T47D (cell line): Measurements from ENCODE around the gene LTB4R2.

ENCODE experiments used
- DNase-seq, 2 experiments: peaks; one replicate each; pipeline versions ENCODE4 v3.0.0 to v3.0.0-alpha.2; 2011 to 2012; ENCODE audit warnings: low read depth in 1 of 2, low spot score in 1 of 2
- JUND ChIP-seq: IDR thresholded peaks from 2 replicates; pipeline ENCODE4 v1.6.1; 2012; ENCODE audit warnings: low read depth
- in situ Hi-C: cut with HindIII; loops from 2 replicates; pipeline ENCODE4 v1.10.0; 2016; ENCODE audit warnings: low sequenced_read_pairs, low pct_unique_long_range_greater_than_20kb

Gene LTB4R2

DNA sequence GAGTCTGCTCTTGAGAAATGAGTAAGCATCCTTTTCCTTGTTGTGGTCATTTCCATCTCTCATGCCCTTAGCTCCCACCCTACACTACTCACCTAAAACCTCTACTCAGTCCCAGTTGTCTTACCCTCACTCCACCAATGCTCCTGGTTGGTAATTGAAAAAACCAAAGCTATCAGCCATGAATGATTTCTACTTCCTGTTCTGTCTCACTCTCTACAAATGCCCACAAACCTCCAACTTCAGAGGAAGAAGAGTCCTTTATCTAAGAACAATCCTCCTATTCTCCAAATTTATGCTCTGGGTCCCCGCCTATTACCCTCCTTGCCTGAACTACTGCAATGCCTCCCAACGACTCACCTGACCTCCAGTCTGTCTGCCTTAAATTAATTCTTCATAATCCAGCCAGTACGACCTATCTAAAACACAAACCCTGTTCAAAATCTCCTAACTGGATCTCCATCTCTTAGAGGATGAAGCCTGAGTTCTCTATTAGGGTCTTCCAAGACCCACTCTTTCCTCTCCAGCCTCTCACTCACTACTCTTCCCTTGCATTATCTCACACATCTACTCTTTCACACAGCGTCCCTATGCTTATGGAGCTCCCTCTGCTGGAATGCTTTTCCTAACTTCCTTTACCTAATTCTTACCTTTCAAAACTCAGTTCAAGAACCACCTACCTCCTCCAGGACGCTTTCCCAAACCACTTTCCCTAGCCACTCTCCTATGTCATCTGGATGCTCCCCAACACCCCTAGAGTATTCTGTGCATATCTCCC, 12.6 kb upstream of the LTB4R2 start:
- DNase-seq: peak in 1 of 2 experiments; percentile 73
- TF ChIP-seq JUND: no peak
- in situ Hi-C loops: no loop called here

- no peak for TF ChIP-seq JUND
- DNase-seq: peak in 1 of 2 experiments; percentile 28
Observed at GRCh38 chr14:24298892-24299254, 11.1 kb upstream of the LTB4R2 start.

GRCh38 chr14:24299255-24300191, 10.4 kb upstream of the LTB4R2 start, which contains the start of the genes DHRS1 and NOP9:
Gene DHRS1 (minus strand): TSS chr14:24299780. CDS start chr14:24299106, 674 bp downstream.
Gene NOP9 (plus strand): TSS chr14:24299850. CDS start chr14:24299955, 105 bp downstream.
- in situ Hi-C loops: no loop called here
- DNase-seq: peak; percentile 76 to 91
- TF ChIP-seq JUND: no peak

More at GRCh38 chr14:24298892-24299254, 11.1 kb upstream of the LTB4R2 start:
- in situ Hi-C loops: no loop called here

- DNase-seq: no peak
- in situ Hi-C loops: no loop called here
- TF ChIP-seq JUND: no peak
Observed at GRCh38 chr14:24300326-24300980, 9.5 kb upstream of the LTB4R2 start.

- no peak for DNase-seq
- no peak for TF ChIP-seq JUND
- in situ Hi-C loops: no loop called here
Observed at GRCh38 chr14:24304019-24304387, 5.9 kb upstream of the LTB4R2 start.

GRCh38 chr14:24307156-24307574, 2.8 kb upstream of the LTB4R2 start:
- in situ Hi-C loops: no loop called here
- TF ChIP-seq JUND: no peak
- no peak for DNase-seq

GRCh38 chr14:24307575-24308341, 2.2 kb upstream of the LTB4R2 start, which contains the start of gene CIDEB:
Gene CIDEB (minus strand): TSS chr14:24307977. CDS start chr14:24307858, 119 bp downstream.
- no peak for TF ChIP-seq JUND
- peak; percentile 55 to 65 for DNase-seq

DNA sequence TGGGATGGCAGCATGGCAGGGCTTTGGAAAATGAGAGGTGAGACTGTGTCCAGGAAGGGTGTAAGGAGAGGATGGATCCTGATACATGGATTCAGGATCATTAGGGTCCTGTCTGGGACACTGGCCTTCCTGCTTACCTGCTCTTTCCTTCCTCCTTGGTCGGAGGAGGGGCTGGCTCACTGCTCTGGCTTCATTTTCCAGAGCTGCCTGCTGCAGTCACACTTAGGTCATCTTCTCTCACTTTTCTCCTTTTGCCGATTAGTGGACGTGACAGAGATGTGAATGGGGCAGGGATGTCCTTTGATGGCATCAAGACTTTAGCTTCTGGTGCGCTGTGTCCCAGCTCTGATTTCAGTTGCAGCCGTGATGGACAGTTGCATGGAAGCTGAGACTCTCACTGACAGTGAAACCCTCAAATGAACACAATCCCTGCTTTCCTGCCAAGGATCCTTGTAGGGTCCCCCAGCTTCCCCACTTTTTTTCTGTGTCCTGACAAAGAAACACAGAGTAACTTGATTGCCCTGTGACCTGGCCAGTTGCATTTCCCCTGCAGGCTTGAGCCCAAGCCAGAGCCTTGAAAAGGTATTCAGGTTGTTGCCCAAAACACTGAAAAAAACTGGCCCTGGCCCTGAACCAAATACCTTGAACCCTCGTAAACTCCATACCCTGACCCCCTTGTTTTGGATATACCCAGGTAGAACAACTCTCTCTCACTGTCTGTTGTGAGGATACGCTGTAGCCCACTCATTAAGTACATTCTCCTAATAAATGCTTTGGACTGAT, 1.4 kb upstream of the LTB4R2 start:
- no peak for TF ChIP-seq JUND
- in situ Hi-C loops: no loop called here
- no peak for DNase-seq

More at GRCh38 chr14:24307575-24308341, 2.2 kb upstream of the LTB4R2 start, which contains the start of gene CIDEB:
- in situ Hi-C loops: no loop called here

DNA sequence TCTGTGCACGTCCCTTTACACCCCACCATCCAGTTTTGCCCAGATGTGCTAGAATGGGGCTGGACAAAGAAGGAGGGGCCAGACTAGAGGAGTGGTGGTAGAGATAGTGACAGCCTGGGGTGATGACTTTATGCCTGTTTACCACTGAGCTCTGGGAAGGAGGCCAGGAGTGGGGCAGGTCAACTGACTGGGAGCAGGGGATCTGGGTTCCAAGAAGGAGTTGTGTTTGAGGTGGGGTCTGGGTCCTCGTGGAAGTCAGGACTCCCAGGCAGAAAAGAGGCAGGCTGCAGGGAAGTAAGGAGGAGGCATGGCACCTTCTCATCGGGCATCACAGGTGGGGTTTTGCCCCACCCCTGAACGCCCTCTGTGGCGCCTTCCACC, 315 bp downstream of the LTB4R2 start:
- in situ Hi-C loops: no loop called here
- DNase-seq: no peak
- no peak for TF ChIP-seq JUND

DNA sequence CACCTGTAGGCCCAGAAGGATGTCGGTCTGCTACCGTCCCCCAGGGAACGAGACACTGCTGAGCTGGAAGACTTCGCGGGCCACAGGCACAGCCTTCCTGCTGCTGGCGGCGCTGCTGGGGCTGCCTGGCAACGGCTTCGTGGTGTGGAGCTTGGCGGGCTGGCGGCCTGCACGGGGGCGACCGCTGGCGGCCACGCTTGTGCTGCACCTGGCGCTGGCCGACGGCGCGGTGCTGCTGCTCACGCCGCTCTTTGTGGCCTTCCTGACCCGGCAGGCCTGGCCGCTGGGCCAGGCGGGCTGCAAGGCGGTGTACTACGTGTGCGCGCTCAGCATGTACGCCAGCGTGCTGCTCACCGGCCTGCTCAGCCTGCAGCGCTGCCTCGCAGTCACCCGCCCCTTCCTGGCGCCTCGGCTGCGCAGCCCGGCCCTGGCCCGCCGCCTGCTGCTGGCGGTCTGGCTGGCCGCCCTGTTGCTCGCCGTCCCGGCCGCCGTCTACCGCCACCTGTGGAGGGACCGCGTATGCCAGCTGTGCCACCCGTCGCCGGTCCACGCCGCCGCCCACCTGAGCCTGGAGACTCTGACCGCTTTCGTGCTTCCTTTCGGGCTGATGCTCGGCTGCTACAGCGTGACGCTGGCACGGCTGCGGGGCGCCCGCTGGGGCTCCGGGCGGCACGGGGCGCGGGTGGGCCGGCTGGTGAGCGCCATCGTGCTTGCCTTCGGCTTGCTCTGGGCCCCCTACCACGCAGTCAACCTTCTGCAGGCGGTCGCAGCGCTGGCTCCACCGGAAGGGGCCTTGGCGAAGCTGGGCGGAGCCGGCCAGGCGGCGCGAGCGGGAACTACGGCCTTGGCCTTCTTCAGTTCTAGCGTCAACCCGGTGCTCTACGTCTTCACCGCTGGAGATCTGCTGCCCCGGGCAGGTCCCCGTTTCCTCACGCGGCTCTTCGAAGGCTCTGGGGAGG, 985 bp downstream of the LTB4R2 start, which contains the start of gene LTB4R:
LTB4R (plus strand) TSS at position 857 of the 959 bp plus-strand sequence. CDS start 4,150 bp downstream, outside the sequence.
- no peak for TF ChIP-seq JUND
- in situ Hi-C loops: no loop called here
- no peak for DNase-seq
